HTR-8/SVneo (cell line): ENCODE results near the gene AFF3.
"Not testable (repeated sequence)": the region's sequence is repeated elsewhere in the genome, so short reads cannot be mapped to it uniquely, and the experiment has no call there.

ENCODE experiments used
- DNase-seq: peaks from one replicate; pipeline ENCODE4 v3.0.0; 2011; ENCODE audit warnings: low spot score, mixed read lengths; ENCODE audit not compliant: insufficient read length
- FAIRE-seq: peaks from 2 replicates; lab custom pipeline; 2011; peaks lifted over from hg19 to GRCh38; lab: Jason Lieb, UNC

Gene AFF3

GRCh38 chr2:100082302-100082978, 60.0 kb downstream of the AFF3 start:
- DNase-seq, FAIRE-seq: not testable (repeated sequence)

- FAIRE-seq (no peak), DNase-seq (no peak)
Observed at GRCh38 chr2:100077935-100078334, 64.5 kb downstream of the AFF3 start.

GRCh38 chr2:100077456-100077855, 64.9 kb downstream of the AFF3 start:
- DNase-seq (no peak), FAIRE-seq (no peak)

DNA sequence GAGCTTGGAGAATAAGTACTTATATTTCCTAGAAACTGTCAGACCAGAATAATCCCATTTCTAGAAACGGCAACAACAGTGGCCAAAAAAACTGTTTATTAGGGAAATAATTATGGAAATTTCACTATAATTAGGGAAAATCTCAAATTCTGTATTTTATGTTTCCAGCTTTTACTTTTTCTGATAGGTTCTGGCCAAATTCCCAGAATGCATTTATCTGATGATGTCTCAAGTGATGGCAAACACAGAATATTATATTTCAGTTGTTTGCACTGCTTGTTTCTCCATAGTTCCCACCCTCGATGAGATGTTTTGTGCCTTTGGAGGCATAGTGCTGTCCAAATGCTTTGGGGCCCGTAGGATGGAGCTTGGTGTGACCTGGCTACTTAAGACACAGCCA, 66.9 kb downstream of the AFF3 start:
- FAIRE-seq (no peak), DNase-seq (no peak)

GRCh38 chr2:100073110-100073509, 69.3 kb downstream of the AFF3 start:
- FAIRE-seq (no peak), DNase-seq (no peak)

GRCh38 chr2:100072503-100072902, 69.9 kb downstream of the AFF3 start:
- DNase-seq (no peak), FAIRE-seq (no peak)

DNA sequence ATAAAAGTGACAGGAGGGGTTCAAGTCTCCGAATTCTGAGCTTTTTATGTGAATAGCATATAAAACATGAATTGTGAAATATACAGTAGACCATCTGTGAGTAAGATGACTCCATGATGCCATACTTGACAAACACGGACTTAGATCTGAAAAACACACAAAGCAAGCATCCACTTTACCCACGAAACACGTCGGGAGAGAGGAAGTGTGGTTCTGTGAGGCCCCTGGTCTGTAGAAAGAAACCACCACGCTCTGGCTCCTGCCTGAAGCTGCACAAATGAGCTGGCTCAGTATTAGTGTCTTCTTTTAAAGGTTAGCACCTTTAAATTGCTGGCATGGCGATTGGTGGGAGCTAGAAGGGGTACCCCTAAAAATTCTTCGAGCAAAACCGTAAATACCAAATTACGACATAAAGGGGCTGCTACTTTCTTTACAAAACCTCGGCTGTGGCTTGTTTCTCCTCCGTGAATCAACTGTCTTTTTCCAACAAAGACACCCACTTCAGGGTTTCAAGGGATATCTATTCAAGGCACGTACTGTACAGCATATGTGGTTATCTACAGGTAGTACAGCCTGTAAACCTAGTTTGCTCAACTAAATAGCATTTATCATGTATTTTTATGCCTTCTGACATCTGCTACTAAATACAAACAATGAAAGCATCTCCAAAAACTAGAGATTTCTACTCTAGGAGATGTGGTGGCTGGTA, 70.9 kb downstream of the AFF3 start:
- no peak for DNase-seq

GRCh38 chr2:100070078-100070477, 72.3 kb downstream of the AFF3 start:
- FAIRE-seq (no peak), DNase-seq (no peak)

More for the DNA sequence above, 70.9 kb downstream of the AFF3 start:
- FAIRE-seq = no peak

GRCh38 chr2:100068395-100068794, 74.0 kb downstream of the AFF3 start:
- FAIRE-seq (no peak), DNase-seq (no peak)

GRCh38 chr2:100067784-100068183, 74.6 kb downstream of the AFF3 start:
- DNase-seq = no peak
- no peak for FAIRE-seq

- DNase-seq = no peak
- FAIRE-seq = no peak
Observed at GRCh38 chr2:100066856-100067255, 75.5 kb downstream of the AFF3 start.

DNA sequence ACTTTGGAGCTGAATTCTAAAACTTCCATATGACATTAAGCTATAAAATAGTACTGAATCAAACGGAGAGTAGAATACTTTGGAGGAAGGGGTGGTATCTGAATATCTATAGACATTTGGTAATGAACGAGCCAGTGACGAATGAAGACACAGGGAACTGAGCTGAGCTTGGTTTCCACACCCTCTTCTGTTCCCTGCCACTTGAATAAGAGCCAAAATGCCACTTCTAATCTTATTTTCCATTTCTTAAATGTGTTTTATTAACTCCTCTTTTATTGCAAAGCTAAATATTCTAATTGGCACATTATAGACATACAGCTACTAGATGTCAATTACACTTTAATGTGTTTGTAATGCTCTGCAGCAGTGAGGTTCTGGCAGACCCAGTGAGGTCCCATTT, 76.1 kb downstream of the AFF3 start:
- FAIRE-seq (no peak), DNase-seq (no peak)

GRCh38 chr2:100064592-100065428, 77.6 kb downstream of the AFF3 start:
- no peak for DNase-seq
- no peak for FAIRE-seq

GRCh38 chr2:100064165-100064564, 78.2 kb downstream of the AFF3 start:
- FAIRE-seq = no peak
- no peak for DNase-seq

DNA sequence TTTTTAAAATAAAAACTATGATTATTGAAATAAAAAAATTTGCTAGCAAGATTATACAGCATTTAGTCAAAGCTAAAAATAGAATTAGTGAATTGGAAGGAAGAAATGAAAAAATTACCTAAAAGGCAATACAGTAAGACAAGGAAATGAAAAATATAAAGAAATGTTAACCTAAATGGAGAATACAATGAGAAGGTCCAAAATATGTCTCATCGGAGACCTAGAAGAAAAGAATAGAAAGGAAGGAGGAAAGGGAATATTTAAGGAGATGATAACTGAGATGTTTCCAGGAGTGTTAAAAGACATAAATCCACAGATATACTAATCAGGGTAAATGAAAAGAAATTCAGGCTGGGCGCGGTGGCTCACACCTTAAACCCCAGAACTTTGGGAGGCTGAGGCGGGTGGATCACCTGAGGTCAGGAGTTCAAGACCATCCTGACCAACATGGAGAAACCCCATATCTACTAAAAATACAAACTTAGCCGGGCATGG, 78.9 kb downstream of the AFF3 start:
- DNase-seq (no peak), FAIRE-seq (no peak)

DNA sequence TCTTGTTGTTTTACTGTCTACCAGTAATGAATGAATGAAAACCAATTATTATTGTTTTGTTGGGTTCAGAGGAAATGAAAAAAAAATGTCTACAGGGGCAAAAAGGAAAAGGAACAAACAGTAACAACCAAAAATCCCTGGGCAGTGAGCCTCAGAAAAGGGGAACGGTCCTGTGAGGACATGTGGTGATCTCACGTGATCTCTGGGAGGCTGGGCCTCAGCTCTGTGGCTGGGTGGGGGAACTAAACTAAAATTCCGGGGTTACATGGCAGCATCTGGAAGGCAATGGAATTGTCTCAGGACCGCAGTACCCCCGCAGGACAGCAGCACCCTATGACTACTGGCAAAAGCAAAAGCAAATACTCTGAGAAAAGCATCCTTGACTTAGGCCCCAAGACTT, 80.1 kb downstream of the AFF3 start:
- DNase-seq = no peak
- no peak for FAIRE-seq

DNA sequence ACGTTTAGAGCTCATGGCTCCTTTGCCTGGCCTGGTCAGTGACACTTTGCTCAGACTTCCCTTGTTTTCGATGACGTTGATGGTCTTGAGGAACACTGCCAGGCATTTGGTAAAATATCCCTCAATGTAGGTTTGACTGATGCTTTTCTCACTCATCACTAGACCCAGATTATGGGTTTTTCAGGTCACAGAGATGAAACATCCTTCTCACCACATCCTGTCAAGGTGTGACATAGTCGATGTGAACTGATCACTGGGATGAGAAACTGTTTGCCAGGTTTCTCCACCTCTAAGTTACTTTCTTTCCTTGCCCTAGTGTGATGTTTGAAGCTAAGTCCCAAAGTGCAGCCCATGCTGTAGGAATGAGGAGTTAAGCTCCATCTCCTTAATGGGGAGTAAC, 81.5 kb downstream of the AFF3 start:
- no peak for FAIRE-seq

GRCh38 chr2:100059638-100060037, 82.8 kb downstream of the AFF3 start:
- no peak for FAIRE-seq
- no peak for DNase-seq

More for the DNA sequence above, 81.5 kb downstream of the AFF3 start:
- no peak for DNase-seq

- DNase-seq = no peak
- FAIRE-seq = no peak
Observed at GRCh38 chr2:100057901-100058261, 84.5 kb downstream of the AFF3 start.

GRCh38 chr2:100054426-100054825, 88.0 kb downstream of the AFF3 start:
- DNase-seq = no peak
- FAIRE-seq = no peak
